Stimulated activated CD8-positive, alpha-beta memory T cell treated with anti-CD3 and anti-CD28 coated beads, Interleukin-2, amount 100 ng/mL, for 1 hour (primary cell): Measurements from ENCODE around the gene SHOC2.

Experiments
- DNase-seq, 2 donors: peaks; one replicate each; pipeline ENCODE4 v3.0.0-alpha.2; 2020; ENCODE audit warnings: low read depth in 2 of 2

Gene SHOC2

DNA sequence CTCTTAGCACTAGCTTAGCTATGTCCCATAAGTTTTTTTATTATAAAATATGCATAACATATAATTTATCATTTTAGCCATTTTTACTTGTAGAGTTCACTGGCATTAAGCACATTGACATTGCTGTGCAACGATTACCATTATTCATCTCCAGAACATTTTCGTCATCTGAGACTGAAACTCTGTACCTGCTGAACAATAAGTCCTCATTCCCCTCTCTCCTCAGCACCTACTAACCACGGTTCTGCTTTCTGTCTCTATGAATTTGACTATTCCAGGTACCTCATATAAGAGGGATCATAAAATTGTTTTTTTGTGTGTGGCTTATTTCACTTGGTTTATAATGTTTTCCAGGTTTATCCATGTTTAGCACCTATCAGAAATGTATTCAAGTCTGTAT lies 64.1 kb downstream of the SHOC2 start:
- DNase-seq, result no peak

DNA sequence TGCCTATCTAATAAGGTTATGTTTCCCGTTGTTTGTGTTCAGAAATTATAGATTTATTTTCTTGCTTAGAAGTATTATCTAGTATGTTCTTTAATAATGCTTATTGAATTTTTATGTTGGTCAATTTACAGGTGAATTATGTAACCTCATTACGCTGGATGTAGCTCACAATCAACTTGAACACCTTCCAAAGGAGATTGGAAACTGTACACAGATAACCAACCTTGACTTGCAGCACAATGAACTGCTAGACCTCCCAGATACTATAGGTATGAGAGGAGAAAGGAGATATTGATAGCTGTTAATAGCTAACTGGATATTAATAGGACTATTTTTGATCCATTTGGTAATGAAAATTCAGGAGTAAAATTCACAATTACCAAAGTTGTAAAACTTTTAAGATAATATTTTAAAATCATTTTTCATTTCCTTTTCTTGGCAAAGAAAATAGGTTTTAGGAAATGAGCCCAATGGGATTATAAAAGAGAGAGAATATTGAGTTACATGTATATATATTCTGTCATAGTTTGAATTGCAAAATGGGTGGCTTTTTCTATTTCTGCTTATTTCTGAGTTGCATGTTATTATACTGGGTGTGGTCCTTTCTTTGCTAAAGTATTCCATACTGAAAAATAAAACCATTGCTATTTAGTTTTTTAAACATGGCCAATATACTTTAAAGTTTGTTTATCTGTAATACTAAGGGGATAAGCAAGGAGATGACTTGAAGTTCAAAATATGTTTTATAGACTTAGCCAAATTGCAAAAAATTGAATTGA lies 66.3 kb downstream of the SHOC2 start:
- no peak for DNase-seq

DNA sequence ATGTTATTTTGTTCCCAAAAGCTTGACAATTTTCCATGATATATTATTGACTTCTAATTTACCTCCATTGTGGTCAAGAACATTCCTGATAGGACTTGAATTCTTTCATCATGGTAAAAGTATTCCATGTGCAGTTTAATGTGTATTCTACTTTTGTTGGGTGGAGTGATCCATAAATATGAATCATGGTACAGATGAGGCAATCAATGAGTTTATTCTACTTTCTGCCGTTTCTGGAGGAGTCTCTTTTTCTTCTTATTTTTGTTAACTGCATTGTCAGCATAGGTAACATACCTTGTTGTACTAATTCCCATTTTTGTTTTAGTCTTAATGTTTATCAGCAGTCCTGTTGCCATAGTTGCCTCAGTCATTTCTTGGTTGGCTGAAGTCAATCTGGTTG lies 69.6 kb downstream of the SHOC2 start:
- no peak for DNase-seq

DNA sequence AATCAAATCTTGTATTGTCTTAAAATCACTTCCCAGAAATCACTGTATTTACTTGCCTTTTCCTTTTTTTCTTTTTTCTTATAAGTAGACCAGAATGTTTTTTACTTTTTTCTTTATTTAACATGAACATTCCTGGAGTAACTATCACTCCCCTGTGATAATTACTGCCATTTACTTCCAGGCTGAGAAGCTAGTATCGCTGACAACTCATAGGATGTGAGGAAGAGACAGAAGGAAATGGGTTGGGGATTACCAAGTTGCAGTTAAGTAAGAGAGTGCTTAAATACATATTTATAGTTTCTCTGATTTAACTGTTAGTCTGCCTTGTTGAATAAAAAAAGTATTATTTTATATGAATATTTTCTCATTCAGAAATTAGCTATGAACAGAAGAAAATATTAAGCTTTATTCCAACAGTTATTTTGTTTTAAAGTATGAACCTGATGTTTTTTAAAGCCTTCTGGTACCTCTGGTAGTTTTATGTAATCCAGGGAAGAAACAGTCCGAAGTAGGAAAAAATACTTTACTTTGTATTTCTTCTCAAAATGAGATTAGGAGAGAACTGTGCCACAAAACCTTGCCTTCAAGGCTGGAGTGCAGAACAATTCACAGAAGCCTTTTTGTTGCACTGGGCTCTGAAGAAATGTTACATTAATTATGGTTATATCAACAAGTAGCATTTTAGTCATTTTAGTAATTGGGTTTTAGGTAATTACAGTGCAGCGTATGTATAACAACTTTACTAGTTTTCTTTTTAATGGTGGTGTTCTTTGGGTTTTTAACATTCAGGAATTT lies 72.8 kb downstream of the SHOC2 start:
- no peak for DNase-seq

DNA sequence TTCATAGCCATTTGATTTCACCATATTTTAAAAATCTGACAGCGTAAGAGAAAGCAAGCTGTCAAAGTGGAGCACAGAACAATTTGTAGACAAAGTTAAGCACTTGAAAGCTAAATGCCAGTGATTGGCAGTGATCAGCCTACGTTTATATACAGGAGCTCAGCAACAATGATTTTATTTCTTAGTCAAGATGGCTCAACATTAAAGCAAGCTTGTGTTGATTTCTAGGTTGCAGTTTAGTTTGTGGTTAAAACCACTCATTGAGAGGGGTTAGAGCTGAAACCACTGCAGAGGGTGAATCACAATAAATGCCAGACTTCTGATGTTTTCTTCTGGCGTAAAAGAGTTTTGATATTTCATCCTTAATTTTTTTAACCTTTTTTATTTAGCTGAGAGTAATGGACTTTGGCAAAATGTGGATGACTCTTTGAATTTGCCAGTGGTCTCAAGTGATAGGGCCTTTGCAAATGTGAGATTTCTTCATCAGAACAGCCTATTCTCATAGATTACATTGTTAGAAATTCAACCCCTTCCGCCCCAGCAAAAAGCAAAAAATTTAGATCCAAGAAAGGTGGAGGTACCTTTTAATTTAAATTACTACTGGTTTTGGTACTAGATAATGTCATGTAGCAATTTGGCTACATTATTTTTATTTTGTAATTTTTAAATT lies 73.8 kb downstream of the SHOC2 start:
- peak; percentile 0 to 1 for DNase-seq

DNA sequence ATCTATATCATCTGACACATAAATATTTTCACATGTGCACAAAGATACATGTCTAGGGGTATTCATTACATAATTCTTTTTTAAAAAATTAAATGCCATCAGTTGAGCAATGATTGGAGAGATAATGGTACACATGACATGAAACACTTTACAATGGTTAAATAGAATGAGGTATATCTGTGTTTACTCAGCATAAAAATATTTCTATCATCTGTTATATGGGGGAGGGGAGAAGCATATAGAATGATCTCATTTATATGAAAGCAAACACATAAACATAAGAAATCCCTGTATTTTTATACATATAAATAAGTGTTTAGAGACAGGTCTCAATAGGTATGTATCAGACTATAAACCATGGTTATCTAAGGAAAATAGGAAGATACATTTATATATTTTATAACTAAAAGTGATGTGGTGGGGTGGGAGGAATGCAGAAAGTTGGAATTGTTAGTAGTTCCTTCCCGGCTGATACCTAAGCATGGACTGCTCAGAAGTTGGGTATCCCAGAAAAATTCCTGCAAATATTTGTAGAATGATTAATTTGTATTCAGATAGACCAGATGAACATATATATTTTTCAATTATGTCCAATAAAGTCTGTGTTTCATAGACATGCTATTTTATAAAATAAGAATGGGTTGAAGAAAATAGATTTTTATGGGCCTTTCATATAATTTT lies 75.1 kb downstream of the SHOC2 start:
- DNase-seq, result no peak

DNA sequence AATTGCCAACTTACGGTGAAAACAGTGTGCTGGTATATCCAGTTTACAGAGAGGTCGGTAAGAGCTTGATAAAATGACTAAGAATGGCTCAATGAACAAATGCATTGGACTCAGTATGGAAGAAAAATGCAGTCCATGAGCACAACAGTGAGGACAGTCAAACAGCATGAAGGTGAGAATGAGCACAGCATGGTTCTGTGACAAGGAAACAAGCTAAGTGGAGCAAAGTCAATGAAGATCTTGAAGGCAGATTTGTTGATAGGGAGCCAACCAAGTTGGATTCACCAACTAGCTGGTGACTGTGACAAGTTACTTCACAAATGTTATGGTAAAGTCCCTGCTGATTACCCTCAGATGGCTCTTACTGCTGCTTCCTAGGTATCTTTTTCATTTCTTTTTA lies 75.9 kb downstream of the SHOC2 start:
- DNase-seq, result no peak

DNA sequence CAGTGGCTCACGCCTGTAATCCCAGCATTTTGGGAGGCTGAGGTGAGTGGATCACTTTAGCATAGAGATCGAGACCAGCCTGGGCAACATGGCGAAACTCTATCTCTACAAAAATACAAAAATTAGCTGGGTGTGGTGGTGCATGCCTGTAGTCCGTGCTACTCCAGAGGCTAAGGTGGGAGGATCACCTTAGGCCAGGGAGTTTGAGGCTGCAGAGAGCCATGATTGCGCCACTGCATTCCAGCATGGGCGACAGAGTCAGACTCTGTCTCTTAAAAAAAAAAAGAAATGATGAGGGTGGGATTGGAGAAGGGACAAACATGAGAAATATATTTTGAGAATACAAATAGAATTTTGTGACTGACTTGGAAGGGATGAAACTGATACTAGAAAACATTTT lies 76.9 kb downstream of the SHOC2 start:
- DNase-seq, result no peak

DNA sequence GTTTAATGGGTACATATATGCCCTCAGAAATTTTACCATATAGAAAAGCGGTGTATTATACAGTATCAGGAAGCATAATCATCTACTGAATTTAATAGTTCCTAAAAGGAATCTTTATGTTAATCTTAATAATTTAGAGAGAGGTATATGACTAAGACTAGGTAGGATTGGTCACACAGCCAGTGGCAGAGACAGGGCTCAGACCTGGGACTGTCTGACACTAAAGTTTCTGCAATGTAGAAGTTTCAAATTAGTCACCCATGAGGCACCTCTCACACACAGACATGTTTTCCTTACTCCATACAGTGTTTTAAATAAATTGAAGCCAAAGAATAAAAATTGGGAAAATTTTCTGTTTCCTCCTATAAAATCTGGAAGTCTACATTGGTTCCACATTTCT lies 84.6 kb downstream of the SHOC2 start:
- no peak for DNase-seq

DNA sequence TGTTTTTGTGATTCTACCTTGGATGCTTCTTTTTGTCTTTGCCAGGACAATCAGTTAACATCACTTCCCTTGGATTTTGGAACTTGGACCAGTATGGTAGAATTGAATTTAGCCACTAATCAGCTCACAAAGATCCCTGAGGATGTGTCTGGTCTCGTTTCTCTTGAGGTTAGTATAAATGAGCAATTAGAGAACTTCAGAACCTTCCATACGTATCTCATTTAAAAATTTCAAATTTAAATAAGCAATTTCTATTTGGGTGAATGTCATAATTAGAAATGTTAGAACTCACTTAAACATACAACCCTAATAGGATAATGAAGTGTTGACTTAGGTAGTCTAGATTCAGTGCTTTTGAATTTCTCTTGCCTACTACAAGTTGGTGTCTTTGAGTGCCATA lies 88.1 kb downstream of the SHOC2 start:
- no peak for DNase-seq

DNA sequence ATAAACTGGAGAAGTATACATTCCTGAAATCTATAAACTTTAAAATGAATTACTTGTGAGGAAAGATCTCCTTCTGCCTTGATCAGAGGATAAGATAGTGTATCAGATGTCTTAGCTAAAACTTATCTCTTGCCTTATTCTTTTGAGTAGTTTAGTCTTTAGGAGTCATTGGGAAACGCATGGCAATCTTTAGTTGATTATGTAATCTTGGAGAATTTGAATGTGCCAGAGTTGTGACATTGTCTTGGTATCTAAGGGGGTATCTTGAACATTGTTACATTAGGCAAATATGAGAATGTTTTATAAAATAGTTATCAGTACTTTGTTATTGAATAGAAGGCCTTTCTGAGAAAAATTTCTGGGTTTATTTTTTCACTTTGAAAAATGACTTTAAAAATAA lies 95.8 kb downstream of the SHOC2 start:
- DNase-seq, result no peak

DNA sequence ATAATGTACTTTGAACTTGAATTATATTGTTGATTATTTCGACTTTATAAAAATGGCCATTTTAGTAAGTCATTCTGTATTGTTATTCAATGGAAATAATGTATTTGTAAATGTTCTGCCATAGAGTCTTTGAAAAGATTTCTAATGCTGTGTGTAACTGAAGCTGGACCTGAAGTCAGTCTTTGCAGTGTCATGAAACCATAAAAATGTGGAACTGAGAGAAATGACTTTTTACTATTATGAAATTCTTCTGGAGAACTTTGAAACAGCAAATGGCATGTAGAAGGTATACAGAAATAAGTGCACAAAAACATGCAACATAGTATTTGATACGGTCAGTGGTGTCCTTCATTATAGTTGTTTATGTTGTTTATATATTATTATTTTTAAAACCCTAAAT lies 97.7 kb downstream of the SHOC2 start:
- no peak for DNase-seq

DNA sequence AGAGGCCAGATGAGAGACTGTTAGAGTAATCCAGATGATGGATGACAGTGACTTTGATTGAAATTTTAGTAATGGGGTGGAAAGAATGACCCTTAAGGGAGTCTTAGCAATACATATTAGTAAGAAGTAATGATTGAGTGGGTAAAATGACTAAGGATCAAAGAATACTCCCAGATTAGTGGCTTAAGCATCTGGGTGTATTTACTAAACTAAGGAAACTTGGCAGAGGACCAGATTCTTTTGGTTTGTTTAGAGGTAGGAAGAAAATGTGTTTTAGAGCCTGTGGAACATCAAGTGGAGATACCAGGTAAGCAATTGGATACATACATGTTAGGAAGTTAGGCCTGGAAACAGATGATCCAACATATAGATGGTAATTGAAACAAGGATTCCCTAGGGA lies 98.6 kb downstream of the SHOC2 start:
- no peak for DNase-seq

DNA sequence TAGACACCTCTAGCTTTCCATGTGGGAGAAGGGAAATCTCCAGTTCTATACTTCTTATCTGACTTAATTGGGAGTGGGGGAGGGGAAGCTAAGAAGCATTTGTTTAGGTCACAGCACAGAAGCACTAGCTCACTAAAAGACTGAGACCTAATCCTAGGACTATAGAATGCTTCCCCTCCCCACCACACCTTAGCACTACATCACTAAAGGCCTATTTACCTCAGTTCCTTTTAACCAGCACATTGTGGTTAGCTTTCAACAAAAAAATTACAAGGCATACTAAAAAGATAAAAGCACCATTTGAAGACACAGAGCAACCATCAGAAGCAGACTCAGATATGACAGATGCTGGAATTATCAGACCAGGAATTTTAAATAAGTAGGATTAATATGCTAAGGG lies 103.7 kb downstream of the SHOC2 start:
- no peak for DNase-seq

DNA sequence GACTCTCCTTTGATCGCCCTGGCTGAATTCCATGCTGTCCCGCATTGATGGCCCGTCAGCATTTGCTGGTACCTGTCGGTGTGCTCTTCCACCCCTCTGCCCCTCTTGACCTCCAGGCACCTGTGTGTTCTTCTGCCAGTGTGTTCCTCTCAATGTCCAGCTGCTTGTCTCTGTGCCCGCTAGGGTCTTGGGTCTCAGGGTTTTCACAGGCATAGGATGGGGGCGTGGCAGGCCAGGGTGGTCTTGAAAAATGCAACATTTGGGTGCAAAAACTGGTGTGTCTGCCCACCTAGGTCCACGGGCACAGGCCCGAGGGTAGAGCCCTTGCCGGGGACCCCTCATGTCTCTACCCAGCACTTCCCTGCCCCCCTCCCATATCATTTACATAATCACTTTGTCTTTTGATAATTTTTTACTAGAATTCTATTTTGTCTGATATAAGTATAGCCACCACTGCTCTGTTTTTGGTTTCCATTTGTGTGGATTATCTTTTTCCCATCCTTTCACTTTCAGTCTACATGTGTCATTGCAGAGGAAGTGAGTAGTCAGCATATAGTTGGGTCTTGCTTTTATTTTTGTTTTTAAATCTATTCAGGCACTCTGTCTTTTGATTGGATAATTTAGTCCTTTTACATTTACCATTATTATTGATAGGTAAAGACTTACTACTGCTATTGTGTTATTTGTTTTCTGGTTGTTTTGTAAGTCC lies 110.8 kb downstream of the SHOC2 start:
- no peak for DNase-seq

DNA sequence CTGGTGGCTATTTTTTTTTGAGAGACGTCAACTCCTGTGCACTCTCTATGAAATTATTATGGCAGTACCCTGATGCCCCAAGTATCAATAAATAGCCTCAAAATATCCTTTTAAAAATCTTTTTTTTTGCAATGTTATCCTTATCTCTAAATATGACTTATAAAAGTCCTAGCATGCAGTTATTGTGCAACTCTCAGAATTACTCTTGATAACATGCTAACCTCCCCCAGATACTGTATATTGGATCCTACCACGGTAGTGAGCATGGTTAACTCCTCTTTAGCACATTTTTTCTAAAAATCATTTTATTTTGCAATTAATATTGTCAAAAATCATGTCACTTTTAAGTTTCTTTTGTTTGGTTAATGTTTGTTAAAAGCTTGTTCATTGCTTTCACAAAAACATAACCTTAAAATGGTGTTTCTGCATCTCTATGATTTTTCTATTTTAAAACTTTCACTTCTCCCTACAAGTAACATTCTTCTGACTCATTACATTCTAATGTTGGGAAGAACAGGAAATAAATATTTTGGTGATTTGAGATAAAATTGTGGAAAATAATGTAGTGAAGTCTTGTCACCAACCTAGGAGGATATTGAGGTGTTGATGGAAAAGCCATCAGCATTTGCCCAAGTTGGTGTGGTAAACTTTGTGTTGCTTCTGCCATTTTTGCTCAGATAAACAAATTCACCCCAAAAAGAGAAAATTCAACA lies 115.3 kb downstream of the SHOC2 start:
- no peak for DNase-seq

DNA sequence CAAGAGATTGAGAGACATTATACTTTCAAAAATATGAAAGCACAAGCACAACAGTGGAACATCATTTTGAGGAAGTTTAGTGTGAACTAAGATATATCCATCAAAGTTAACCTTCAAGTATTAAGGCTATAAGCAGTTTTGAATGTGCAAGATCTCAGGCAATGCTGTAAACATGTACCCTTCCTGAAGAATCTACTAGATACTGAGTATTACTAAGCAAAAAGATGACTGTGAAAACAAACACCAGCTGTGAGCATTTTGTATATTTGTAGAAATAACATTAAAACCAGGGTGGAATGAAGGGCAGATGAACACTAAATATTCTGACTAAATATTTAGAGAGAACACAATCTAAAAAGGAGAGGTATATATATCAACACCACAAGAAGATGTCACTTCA lies 116.1 kb downstream of the SHOC2 start:
- no peak for DNase-seq

DNA sequence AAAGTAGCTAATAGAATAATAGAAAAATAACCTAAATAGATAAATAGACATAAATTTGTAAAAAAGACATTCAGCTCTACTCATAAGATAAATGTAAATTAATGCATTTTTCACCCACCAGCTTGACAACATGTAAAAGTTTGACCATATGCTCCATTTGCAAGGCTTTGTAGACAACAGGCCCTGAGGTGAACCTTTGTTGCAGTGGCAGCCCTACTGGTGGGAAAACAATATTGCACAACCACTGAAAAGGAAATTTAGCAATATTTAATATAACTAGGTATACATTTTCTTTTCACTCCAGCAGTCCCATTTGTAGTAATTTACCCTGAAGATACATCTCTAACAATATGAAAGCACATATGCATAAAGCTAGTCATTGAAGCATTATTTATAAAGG lies 118.5 kb downstream of the SHOC2 start:
- no peak for DNase-seq

DNA sequence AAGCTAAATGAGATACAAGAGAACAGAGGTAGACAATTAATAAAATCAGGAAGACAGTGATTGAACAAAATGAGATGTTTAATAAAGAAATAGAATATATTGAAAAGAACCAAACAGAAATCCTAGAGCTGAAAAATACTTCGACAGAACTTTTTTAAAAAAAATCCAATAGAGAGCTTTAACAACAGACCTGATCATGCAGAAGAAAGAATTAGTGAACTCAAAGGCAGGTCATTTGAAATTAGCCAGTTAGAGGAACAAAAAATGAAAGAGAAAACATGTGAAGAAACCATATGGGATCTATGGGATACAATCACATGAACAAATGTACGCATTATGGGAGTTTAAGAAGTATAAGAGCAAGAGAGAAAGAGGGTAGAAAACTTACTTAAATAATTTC lies 120.1 kb downstream of the SHOC2 start:
- DNase-seq, result no peak

DNA sequence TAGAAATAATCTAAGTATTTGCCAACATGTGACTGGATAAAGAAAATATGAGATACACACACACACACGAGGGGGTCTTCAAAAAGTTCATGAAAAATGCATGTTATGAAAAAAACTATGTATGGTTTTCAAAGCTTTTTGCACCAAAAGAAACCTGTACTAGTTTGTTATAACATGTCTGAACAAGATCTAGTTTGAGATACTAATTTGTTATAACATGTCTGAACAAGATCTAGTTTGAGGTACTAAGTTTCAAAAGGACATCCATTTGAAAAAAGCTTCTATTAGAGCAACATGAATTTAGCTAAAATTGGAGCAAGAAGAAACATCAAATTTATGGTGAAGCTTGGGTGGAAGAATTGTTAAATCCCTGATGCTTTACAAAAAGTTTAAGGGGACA lies 137.6 kb downstream of the SHOC2 start:
- no peak for DNase-seq
